B cell (primary cell): ENCODE results near the gene FEZF1.

ENCODE experiments used
- EZH2 ChIP-seq: IDR thresholded peaks from 2 replicates; pipeline ENCODE4 v1.6.1; 2012; ENCODE audit warnings: borderline replicate concordance, low read depth, mild to moderate bottlenecking, moderate library complexity, low read length; ENCODE audit not compliant: insufficient read depth, poor library complexity, severe bottlenecking
- TF ChIP-seq, protein P1 (sequence below): fragments of 200-600 bp; IDR thresholded peaks from one replicate; pipeline ENCODE4 v1.8.0; 2022; ENCODE audit warnings: antibody characterized with exemption, mild to moderate bottlenecking

DNA sequence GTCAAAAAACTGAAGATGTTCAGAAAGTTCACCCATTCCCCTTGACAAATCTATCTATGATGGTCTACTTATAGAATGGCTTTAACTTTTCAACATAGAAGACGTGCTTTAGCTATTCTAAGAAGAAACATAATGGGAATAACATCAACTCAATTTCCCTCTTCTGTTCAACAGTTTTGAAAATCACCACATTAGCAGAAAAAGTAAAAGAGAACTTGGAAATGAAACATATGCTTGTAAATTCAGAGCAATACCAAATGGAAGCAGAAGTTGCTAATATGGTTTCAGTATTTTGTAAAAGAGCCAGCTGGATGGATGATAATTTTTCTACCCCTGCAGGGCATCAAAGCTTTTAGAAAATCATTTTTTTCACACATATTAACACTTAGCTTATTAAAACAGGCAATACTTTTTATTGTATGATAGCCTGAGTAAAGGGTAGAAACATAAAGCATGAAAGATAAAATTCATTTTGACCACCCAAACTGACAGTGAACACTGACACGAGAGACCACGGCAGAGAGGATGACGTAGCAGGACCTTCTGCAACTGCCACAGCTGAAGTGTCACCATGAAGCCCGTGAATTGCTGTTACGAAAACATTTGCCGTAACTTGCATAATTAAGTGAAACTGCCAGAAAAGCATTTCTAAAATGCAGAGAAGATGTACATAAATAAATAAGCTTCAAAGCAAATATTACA lies 39.2 kb upstream of the FEZF1 start:
- TF ChIP-seq, protein P1, sequence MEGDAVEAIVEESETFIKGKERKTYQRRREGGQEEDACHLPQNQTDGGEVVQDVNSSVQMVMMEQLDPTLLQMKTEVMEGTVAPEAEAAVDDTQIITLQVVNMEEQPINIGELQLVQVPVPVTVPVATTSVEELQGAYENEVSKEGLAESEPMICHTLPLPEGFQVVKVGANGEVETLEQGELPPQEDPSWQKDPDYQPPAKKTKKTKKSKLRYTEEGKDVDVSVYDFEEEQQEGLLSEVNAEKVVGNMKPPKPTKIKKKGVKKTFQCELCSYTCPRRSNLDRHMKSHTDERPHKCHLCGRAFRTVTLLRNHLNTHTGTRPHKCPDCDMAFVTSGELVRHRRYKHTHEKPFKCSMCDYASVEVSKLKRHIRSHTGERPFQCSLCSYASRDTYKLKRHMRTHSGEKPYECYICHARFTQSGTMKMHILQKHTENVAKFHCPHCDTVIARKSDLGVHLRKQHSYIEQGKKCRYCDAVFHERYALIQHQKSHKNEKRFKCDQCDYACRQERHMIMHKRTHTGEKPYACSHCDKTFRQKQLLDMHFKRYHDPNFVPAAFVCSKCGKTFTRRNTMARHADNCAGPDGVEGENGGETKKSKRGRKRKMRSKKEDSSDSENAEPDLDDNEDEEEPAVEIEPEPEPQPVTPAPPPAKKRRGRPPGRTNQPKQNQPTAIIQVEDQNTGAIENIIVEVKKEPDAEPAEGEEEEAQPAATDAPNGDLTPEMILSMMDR, result no peak
- TF ChIP-seq EZH2, result no peak
